SU-DHL-6 (cell line): ENCODE data around the gene DMGDH.

Experiments
- H2AFZ ChIP-seq: fragments of 200-600 bp; sonication (generic); 2 replicates; pipeline ENCODE4 v1.6.1; 2014; ENCODE audit warnings: low read depth, mild to moderate bottlenecking, moderate library complexity, mixed read lengths, antibody characterized with exemption, low read length; ENCODE audit not compliant: severe bottlenecking
- H3F3A ChIP-seq: fragments of 200-600 bp; shearing (Covaris generic); 2 replicates; pipeline ENCODE4 v1.6.0; 2016; ENCODE audit warnings: antibody characterized with exemption, mild to moderate bottlenecking; ENCODE audit not compliant: insufficient read depth
- H3K27ac ChIP-seq: fragments of 200-600 bp; sonication (generic); 2 replicates; pipeline ENCODE4 v1.5.1; 2016; ENCODE audit warnings: low read depth, mild to moderate bottlenecking, low read length, moderate library complexity, mixed read lengths
- H3K27me3 ChIP-seq: fragments of 200-600 bp; sonication (generic), shearing (Covaris generic); 2 replicates; pipeline ENCODE4 v1.6.0; 2014; ENCODE audit warnings: mild to moderate bottlenecking, low read length
- H3K36me3 ChIP-seq: fragments of 200-600 bp; sonication (generic); 2 replicates; pipeline ENCODE4 v1.6.1; 2014; ENCODE audit warnings: mild to moderate bottlenecking, low read length, mixed read lengths
- H3K4me2 ChIP-seq: fragments of 300-600, 200-600 bp; shearing (Covaris generic), sonication (generic); 2 replicates; pipeline ENCODE4 v1.6.0; 2014; ENCODE audit warnings: low read length, low read depth, mild to moderate bottlenecking; ENCODE audit not compliant: poor library complexity, severe bottlenecking
- H3K4me3 ChIP-seq: fragments of 200-600 bp; sonication (generic); 2 replicates; pipeline ENCODE4 v1.5.1; 2014; ENCODE audit warnings: antibody characterized with exemption, low read length, mild to moderate bottlenecking, mixed read lengths; ENCODE audit not compliant: insufficient read depth, poor library complexity, severe bottlenecking
- H3K79me2 ChIP-seq: fragments of 200-600 bp; sonication (generic); 2 replicates; pipeline ENCODE4 v1.6.1; 2014; ENCODE audit warnings: mild to moderate bottlenecking, low read length, moderate library complexity; ENCODE audit not compliant: insufficient read depth
- H3K9ac ChIP-seq: fragments of 200-600 bp; sonication (generic); 2 replicates; pipeline ENCODE4 v1.7.0; 2014; ENCODE audit warnings: mild to moderate bottlenecking, low read length
- H3K9me2 ChIP-seq: fragments of 200-600 bp; sonication (generic); replicated peaks from 2 replicates; pipeline ENCODE4 v1.6.1; 2014; ENCODE audit warnings: low read length; ENCODE audit not compliant: insufficient read depth
- H3K9me3 ChIP-seq: fragments of 200-600 bp; sonication (generic); 2 replicates; pipeline ENCODE4 v1.6.1; 2014; ENCODE audit warnings: low read length, mixed read lengths; ENCODE audit not compliant: insufficient read depth
- H4K20me1 ChIP-seq: fragments of 200-600 bp; sonication (generic); 2 replicates; pipeline ENCODE4 v1.6.1; 2014; ENCODE audit warnings: low read depth, mild to moderate bottlenecking, antibody characterized with exemption, low read length, moderate library complexity, mixed read lengths
- EZH2phosphoT487 ChIP-seq: fragments of 200-600 bp; sonication (generic), shearing (Covaris generic); conservative IDR thresholded peaks from 2 replicates; pipeline ENCODE4 v1.6.1; 2018; ENCODE audit warnings: mild to moderate bottlenecking, antibody characterized with exemption, low read length, moderate library complexity, mixed read lengths
- TF ChIP-seq, protein P1 (sequence below): fragments of 200-600 bp; sonication (generic); IDR thresholded peaks from one replicate; pipeline ENCODE4 v1.5.1; 2017; ENCODE audit warnings: antibody characterized with exemption, mild to moderate bottlenecking, low read length, moderate library complexity; ENCODE audit not compliant: insufficient read depth, poor library complexity, severe bottlenecking

DMGDH gene

DNA sequence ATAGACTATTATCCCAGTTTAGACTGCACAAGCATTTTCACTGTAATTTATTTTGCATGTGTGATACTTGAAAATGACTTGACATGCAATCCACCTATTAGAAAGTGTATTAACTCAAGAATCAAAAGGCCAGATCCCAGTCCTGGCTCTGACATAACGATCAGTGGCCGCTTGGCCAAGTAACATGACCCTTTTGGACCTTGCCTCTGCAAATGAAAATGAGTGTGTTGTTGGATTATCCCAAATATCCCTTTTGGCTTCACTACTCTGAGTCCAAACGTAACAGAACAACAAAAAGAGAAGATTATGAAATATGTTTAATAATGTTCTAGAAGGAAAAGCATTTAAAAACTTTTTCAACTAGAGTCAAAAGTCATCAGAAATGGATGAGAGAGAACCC lies 19.0 kb downstream of the DMGDH start:
- H3K4me2 ChIP-seq = no peak overlapping the region
- no peaks in the 10 kb centered on the region for H4K20me1 ChIP-seq
- peaks cover 5% of the 10 kb centered on the region; the same call in 1 of the 2 replicates for H3K9me3 ChIP-seq
- no peaks in the 10 kb centered on the region for H3F3A ChIP-seq
- no peaks in the 10 kb centered on the region for H3K9me2 ChIP-seq
- no peak for TF ChIP-seq EZH2phosphoT487
- TF ChIP-seq, protein P1, sequence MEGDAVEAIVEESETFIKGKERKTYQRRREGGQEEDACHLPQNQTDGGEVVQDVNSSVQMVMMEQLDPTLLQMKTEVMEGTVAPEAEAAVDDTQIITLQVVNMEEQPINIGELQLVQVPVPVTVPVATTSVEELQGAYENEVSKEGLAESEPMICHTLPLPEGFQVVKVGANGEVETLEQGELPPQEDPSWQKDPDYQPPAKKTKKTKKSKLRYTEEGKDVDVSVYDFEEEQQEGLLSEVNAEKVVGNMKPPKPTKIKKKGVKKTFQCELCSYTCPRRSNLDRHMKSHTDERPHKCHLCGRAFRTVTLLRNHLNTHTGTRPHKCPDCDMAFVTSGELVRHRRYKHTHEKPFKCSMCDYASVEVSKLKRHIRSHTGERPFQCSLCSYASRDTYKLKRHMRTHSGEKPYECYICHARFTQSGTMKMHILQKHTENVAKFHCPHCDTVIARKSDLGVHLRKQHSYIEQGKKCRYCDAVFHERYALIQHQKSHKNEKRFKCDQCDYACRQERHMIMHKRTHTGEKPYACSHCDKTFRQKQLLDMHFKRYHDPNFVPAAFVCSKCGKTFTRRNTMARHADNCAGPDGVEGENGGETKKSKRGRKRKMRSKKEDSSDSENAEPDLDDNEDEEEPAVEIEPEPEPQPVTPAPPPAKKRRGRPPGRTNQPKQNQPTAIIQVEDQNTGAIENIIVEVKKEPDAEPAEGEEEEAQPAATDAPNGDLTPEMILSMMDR = no peak
- no peak overlapping the region for H3K27ac ChIP-seq
- no peaks in the 10 kb centered on the region for H3K79me2 ChIP-seq
- no peak overlapping the region for H3K9ac ChIP-seq
- no peak overlapping the region for H3K4me3 ChIP-seq
- H3K36me3 ChIP-seq = no peaks in the 10 kb centered on the region
- no peaks in the 10 kb centered on the region for H3K27me3 ChIP-seq
- H2AFZ ChIP-seq = no peak overlapping the region

DNA sequence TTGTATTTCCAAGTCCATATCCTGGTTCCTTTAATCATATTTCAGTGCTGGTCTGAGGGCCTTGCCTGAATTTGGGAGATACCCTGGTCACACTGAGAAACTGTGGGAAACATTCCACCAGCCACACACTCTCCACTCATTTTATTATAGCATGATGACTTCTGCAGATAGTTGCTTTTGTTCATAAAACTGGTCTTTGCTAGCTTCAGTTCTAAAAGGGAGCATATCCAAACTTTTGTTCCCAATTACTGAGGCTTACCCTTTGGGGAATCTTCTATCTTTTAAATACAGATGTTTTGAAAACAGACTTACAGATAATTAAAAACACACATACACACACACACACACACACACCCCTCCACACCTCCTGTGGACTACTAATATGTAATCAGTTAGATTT lies 21.0 kb downstream of the DMGDH start:
- Histone ChIP-seq H3K27ac (no peak overlapping the region), H3K9ac (no peak overlapping the region), H3K4me2 (no peak overlapping the region), H4K20me1 (no peaks in the 10 kb centered on the region), H2AFZ (no peak overlapping the region), H3K27me3 (no peaks in the 10 kb centered on the region), H3K79me2 (no peaks in the 10 kb centered on the region), H3K4me3 (no peak overlapping the region), H3F3A (no peaks in the 10 kb centered on the region), H3K9me3 (peaks cover 5% of the 10 kb centered on the region; the same call in 1 of the 2 replicates), H3K9me2 (no peaks in the 10 kb centered on the region), H3K36me3 (no peaks in the 10 kb centered on the region)
- TF ChIP-seq, protein P1 = no peak
- TF ChIP-seq EZH2phosphoT487 = no peak

DNA sequence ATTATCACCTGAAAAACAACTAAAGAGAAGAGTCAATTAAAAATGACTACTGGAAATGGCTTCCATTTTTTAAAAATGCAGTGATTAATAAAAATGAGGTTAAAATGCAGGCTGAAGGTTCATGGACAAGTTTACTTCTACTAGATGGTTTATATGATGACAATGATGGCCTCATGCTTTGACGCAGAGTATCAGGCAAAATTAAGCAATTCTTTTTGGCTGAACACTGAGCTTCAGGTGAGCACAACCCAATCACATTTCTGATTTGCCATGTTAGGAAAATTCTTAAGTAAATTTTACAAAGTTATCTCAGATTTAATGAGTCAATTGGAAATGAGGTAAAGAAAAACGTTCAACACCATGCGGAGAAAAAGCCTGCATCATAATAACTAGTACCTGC lies 22.3 kb downstream of the DMGDH start:
- Histone ChIP-seq H3F3A (no peaks in the 10 kb centered on the region), H2AFZ (no peak overlapping the region), H3K4me3 (no peak overlapping the region), H3K9ac (no peak overlapping the region), H3K79me2 (no peaks in the 10 kb centered on the region), H3K27me3 (no peaks in the 10 kb centered on the region), H3K4me2 (no peak overlapping the region), H3K27ac (no peak overlapping the region), H3K9me2 (no peaks in the 10 kb centered on the region), H3K9me3 (peaks cover 4% of the 10 kb centered on the region; the same call in 1 of the 2 replicates), H4K20me1 (no peaks in the 10 kb centered on the region), H3K36me3 (no peaks in the 10 kb centered on the region)
- TF ChIP-seq, protein P1 = no peak
- TF ChIP-seq EZH2phosphoT487 = no peak
